Measurements from ENCODE around the gene R3HDM2. TPM values are rescaled to one million over a fixed set of nuclear protein-coding genes. Genes with fewer than 3 reads are reported as not detected.

The R3HDM2 gene
- total RNA-seq = 100 to 1,000 TPM in 4 of 5 experiments, 10 to 100 TPM in 1; 74.9 to 145 (median 120) TPM
- 10 to 100 TPM; 13.7 to 25.8 TPM for polyA plus RNA-seq
- total RNA-seq = 50.7 reads per million, percentile 71 among the genes with 10 or more reads in this experiment

DNA sequence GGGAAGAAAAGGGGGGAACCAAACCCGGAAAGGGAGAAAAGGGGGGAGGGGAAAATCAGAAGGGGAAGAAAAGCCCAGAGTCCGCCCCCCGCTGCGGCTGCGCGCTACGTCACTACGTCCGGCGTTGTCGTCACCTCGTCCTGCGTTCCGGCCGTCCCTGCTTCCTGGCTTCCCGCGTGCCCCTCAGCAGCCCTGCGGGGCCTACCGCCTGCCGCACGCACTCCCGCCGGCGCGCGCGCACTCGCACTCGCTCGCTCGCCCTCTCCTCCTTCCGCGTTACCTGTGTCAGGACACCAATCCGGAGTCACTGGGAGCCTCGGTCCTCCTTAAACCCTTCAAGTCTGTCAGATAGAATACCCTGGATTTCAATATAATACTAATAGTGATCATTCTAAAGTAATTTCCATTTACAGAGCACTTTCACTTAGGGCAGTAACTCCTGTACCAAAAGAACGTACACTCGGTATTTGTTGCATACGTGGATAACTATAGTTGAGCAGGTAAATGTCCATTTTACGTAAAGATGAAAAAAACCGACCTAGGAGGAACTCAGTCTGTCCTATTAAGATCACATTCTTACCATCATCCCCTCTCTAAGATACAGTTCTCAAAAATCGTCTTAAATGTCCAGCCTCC, at the start of gene R3HDM2:
R3HDM2 (minus strand) TSS at position 113 of the 636 bp plus-strand sequence. CDS start 120,615 bp downstream, outside the sequence.
- DNase-seq (peak; percentile 83 to 96 (median 94)), ATAC-seq (peak; percentile 95)
- peaks cover 27 to 53% (median 39%) of the 10 kb centered on the region in 7 donors for H3K4me1 Mint-ChIP-seq
- H3K36me3 Mint-ChIP-seq = peaks cover 0 to 5% (median 0%) of the 10 kb centered on the region in 5 donors
- CTCF ChIA-PET = interaction anchor here (1.5 kb wide), 1 partner anchor 30 kb away, joined by 4 read pairs; no protein-coding TSS in a partner anchor
- Histone ChIP-seq H3K27ac (ENCODE audit: low read depth, low read length) (peak within 1 kb of the TSS; percentile 85), H3K4me1 (ENCODE audit: control insufficient read depth in 2 of 2, insufficient read depth in 2 of 2, low read length in 2 of 2) (peaks cover 8 to 17% of the 10 kb centered on the region in 2 donors), H3K4me3 (ENCODE audit: low read length) (peak within 1 kb of the TSS; percentile 55), H3K27me3 (ENCODE audit: control insufficient read depth in 2 of 2, insufficient read depth in 2 of 2, low read length in 2 of 2) (no peaks in the 10 kb centered on the region), H3K36me3 (ENCODE audit: control insufficient read depth in 2 of 3, insufficient read depth in 3 of 3, low read length in 3 of 3) (no peaks in the 10 kb centered on the region), H3K9me3 (ENCODE audit: control insufficient read depth in 2 of 3, low read length in 3 of 3) (no peaks in the 10 kb centered on the region)
- H3K27me3 Mint-ChIP-seq = no peaks in the 10 kb centered on the region
- H3K4me3 Mint-ChIP-seq = peak within 1 kb of the TSS; percentile 88 to 100 (median 98)
- intact Hi-C loops (cut with micrococcal nuclease) = loop anchor here (1.0 to 5.0 kb wide), 9 partner anchors 28 to 1329 kb away; partner anchors contain the start of genes GLI1 (in 2 of the 2), COQ10A (in 1 of the 2), DDIT3 (in 1 of the 2) and PA2G4 (in 1 of the 2)
- peaks cover 0 to 4% (median 0%) of the 10 kb centered on the region in 11 donors for H3K9me3 Mint-ChIP-seq
- POLR2A ChIA-PET = interaction anchor here (1.0 to 1.2 kb wide), 2 partner anchors 14 to 52 kb away, joined by 3 read pairs; no protein-coding TSS in a partner anchor
- H3K27ac Mint-ChIP-seq = peak within 1 kb of the TSS; percentile 97 to 100 (median 99)

DNA sequence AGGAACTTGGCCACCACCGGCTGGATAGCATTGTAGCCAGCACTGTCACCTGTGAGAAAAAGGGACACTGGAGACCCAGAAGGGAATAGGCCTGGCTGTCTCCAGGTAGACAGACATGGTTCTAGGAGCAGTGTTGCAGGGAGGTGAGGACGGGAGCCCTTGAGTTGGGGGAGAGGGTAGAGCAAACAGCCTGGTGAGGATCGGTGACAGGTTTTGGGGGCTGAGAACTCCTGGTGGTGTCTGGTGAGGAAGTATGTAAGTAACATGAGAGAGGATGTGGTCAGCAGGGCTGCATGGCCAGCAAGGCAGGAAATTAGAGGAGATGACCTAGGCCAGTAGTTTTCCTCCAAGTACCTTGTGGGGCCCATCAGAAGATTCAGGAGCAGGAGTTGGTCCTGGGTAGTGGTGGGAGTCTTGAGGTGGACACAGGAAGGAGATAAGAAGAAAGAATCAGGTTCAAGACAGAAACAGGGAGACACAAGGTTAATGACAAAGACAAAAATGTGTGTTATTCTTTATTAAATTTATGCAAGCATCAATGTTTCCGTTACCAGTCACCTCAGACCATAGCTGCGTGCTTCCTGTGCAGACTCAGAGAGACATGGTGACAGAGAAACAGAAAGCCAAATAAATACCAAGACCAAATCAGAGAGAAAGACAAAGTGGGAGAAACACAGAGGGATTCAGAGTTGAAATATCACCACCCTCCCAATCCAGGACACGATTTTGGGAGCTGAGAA, 48.7 kb upstream of the R3HDM2 start, which contains the start of gene ARHGAP9:
ARHGAP9 (minus strand) TSS at position 491 of the 740 bp plus-strand sequence; CDS start at position 31, 460 bp downstream.
- H3K27ac ChIP-seq (ENCODE audit: low read depth, low read length) = peak within 1 kb of the TSS; percentile 94
- H3K36me3 ChIP-seq (ENCODE audit: control insufficient read depth in 2 of 3, insufficient read depth in 3 of 3, low read length in 3 of 3) = peaks cover 3 to 12% (median 7%) of the 10 kb centered on the region in 3 experiments
- peak within 1 kb of the TSS; percentile 95 for H3K4me3 ChIP-seq (ENCODE audit: low read length)
- ATAC-seq (peak; percentile 72), DNase-seq (peak in 8 of 9 donors; percentile 29 to 90 (median 84))
- H3K27me3 Mint-ChIP-seq = no peaks in the 10 kb centered on the region
- peaks cover 3 to 21% (median 9%) of the 10 kb centered on the region in 5 donors for H3K36me3 Mint-ChIP-seq
- POLR2A ChIA-PET = interaction anchor here (0.6 to 5.9 kb wide), 15 partner anchors 9 to 850 kb away, joined by 3 to 81 read pairs (median 5); partner anchors contain the start of genes BAZ2A, DDIT3, GLI1 and MARS1
- H3K4me3 Mint-ChIP-seq = peak within 1 kb of the TSS; percentile 84 to 100 (median 98)
- CTCF ChIA-PET = interaction anchor here (1.2 to 9.6 kb wide), 3 partner anchors 14 to 213 kb away, joined by 3 to 101 read pairs (median 4); partner anchors contain the start of gene GLI1
- H3K27ac Mint-ChIP-seq = peak within 1 kb of the TSS; percentile 97 to 100 (median 100)
- H3K9me3 ChIP-seq (ENCODE audit: control insufficient read depth in 2 of 3, low read length in 3 of 3) = no peaks in the 10 kb centered on the region
- H3K4me1 ChIP-seq (ENCODE audit: control insufficient read depth in 2 of 2, insufficient read depth in 2 of 2, low read length in 2 of 2) = peaks cover 50 to 54% of the 10 kb centered on the region in 2 donors
- peaks cover 0 to 2% (median 0%) of the 10 kb centered on the region in 11 donors for H3K9me3 Mint-ChIP-seq
- peaks cover 52 to 69% (median 63%) of the 10 kb centered on the region in 7 donors for H3K4me1 Mint-ChIP-seq
- H3K27me3 ChIP-seq (ENCODE audit: control insufficient read depth in 2 of 2, insufficient read depth in 2 of 2, low read length in 2 of 2) = no peaks in the 10 kb centered on the region
- intact Hi-C loops (cut with micrococcal nuclease) = loop anchor here (1.0 to 5.0 kb wide), 6 partner anchors 8 to 392 kb away; partner anchors contain the start of genes NAB2 (in 2 of the 2), OS9 (in 2 of the 2), CDK4 (in 1 of the 2) and DDIT3 (in 1 of the 2)

DNA sequence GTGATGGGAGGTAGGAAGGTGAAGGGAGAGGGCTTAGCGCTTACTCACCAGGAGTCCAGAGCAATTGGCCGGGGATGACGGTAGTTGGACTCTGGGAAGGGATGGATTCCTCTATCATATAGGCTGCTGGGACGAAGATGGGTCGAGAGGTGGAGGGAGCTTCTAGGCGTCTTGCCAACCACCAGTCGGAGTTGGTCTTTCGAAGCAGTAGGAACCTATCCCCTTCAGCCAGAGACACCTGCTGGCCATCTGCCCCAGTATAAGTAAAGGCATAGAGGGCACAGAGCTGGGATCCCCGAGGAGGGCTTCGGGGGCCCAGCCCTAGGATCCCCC, 48.2 kb upstream of the R3HDM2 start:
- ATAC-seq = no peak
- peak overlapping the region; percentile 84 to 100 (median 98) for H3K4me3 Mint-ChIP-seq
- Histone ChIP-seq H3K4me3 (ENCODE audit: low read length) (peak overlapping the region; percentile 95), H3K27ac (ENCODE audit: low read depth, low read length) (peak overlapping the region; percentile 94), H3K27me3 (ENCODE audit: control insufficient read depth in 2 of 2, insufficient read depth in 2 of 2, low read length in 2 of 2) (no peaks in the 10 kb centered on the region), H3K36me3 (ENCODE audit: control insufficient read depth in 2 of 3, insufficient read depth in 3 of 3, low read length in 3 of 3) (peaks cover 8 to 18% (median 12%) of the 10 kb centered on the region in 3 experiments), H3K9me3 (ENCODE audit: control insufficient read depth in 2 of 3, low read length in 3 of 3) (no peaks in the 10 kb centered on the region), H3K4me1 (ENCODE audit: control insufficient read depth in 2 of 2, insufficient read depth in 2 of 2, low read length in 2 of 2) (peaks cover 55 to 60% of the 10 kb centered on the region in 2 donors)
- peaks cover 6 to 26% (median 15%) of the 10 kb centered on the region in 5 donors for H3K36me3 Mint-ChIP-seq
- CTCF ChIA-PET = interaction anchor here (9.6 kb wide), 1 partner anchor 19 kb away, joined by 101 read pairs; the partner anchor contains the start of gene GLI1
- H3K4me1 Mint-ChIP-seq = peaks cover 58 to 74% (median 69%) of the 10 kb centered on the region in 7 donors
- peaks cover 0 to 2% (median 0%) of the 10 kb centered on the region in 11 donors for H3K9me3 Mint-ChIP-seq
- H3K27me3 Mint-ChIP-seq = no peaks in the 10 kb centered on the region
- peak overlapping the region; percentile 97 to 100 (median 100) for H3K27ac Mint-ChIP-seq
- intact Hi-C loops (cut with micrococcal nuclease) = loop anchor here (1.0 to 5.0 kb wide), 6 partner anchors 8 to 392 kb away; partner anchors contain the start of genes NAB2 (in 2 of the 2), OS9 (in 2 of the 2), CDK4 (in 1 of the 2) and DDIT3 (in 1 of the 2)
- peak in 1 of 9 donors; percentile 12 for DNase-seq
- POLR2A ChIA-PET = interaction anchor here (0.8 to 5.9 kb wide), 9 partner anchors 10 to 226 kb away, joined by 3 to 81 read pairs (median 3); partner anchors contain the start of genes DDIT3, GLI1 and MARS1

DNA sequence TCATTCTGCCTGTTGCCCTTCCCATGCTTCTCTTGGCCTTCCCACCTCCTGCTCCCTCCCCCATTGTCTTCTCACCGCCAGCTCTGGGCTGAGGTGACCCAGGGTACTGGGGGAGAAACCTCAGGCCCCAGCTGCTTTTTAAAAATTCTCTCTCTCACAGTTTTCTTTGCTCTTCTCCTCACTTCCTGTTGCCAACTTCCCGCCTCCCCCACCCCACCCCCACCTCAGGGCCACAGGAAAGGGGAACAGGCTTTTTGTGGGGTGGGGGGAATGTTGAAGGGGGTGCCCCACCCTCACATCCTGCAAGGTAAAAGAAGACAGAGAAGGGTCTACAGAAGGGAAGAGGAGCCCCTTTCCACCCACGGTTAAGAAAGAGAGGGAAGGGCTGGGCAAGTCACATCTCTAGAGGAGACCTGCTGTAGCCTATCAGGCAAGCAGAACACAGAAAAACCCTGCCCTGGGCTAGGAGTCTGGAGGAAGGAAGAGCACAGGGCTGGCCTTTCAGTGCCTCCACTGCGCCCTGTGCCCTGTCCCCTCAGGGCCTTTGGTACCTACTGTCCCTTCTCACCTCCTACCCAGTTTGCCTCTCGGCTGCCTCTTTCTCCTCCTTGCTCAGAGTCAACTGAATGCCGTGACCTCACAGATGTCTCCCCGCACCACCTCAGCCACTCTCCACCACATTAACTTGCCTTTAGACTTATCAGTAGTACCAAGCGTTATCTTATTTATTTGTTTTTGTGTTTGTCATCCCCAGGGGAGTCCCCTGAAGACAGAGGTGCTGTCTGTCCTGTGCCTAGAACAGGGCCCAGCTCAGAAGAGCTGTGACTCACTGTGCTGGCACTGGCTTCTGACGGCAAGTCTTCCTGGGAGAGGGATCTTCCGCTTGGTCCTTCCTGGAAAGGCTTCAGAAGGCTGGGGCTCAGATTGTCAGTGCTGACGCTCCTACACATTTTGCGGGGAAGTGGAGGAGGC, 47.2 kb upstream of the R3HDM2 start:
- H3K4me3 ChIP-seq (ENCODE audit: low read length) = peak overlapping the region; percentile 95
- POLR2A ChIA-PET = interaction anchor here (0.5 to 5.9 kb wide), 17 partner anchors 9 to 1548 kb away, joined by 3 to 81 read pairs (median 4); partner anchors contain the start of genes DCTN2, DDIT3, GLI1 and MARS1
- Mint-ChIP-seq H3K36me3 (peaks cover 6 to 32% (median 20%) of the 10 kb centered on the region in 5 donors), H3K4me3 (peak overlapping the region; percentile 84 to 100 (median 98)), H3K27me3 (no peaks in the 10 kb centered on the region), H3K27ac (peak overlapping the region; percentile 97 to 100 (median 100)), H3K4me1 (peaks cover 61 to 78% (median 71%) of the 10 kb centered on the region in 7 donors), H3K9me3 (peaks cover 0 to 2% (median 0%) of the 10 kb centered on the region in 11 donors)
- peaks cover 56 to 66% of the 10 kb centered on the region in 2 donors for H3K4me1 ChIP-seq (ENCODE audit: control insufficient read depth in 2 of 2, insufficient read depth in 2 of 2, low read length in 2 of 2)
- peaks cover 14 to 26% (median 20%) of the 10 kb centered on the region in 3 experiments for H3K36me3 ChIP-seq (ENCODE audit: control insufficient read depth in 2 of 3, insufficient read depth in 3 of 3, low read length in 3 of 3)
- H3K27ac ChIP-seq (ENCODE audit: low read depth, low read length) = peak overlapping the region; percentile 94
- DNase-seq (peak in 8 of 9 donors; percentile 49 to 76 (median 69)), ATAC-seq (peak; percentile 62)
- CTCF ChIA-PET = interaction anchor here (0.9 to 9.6 kb wide), 11 partner anchors 8 to 234 kb away, joined by 3 to 101 read pairs (median 4); partner anchors contain the start of genes GLI1 and INHBE
- intact Hi-C loops (cut with micrococcal nuclease) = loop anchor here (1.0 to 5.0 kb wide), 11 partner anchors 9 to 391 kb away; partner anchors contain the start of genes NAB2 (in 2 of the 2), OS9 (in 2 of the 2), CDK4 (in 1 of the 2) and DCTN2 (in 1 of the 2)
- no peaks in the 10 kb centered on the region for H3K27me3 ChIP-seq (ENCODE audit: control insufficient read depth in 2 of 2, insufficient read depth in 2 of 2, low read length in 2 of 2)
- no peaks in the 10 kb centered on the region for H3K9me3 ChIP-seq (ENCODE audit: control insufficient read depth in 2 of 3, low read length in 3 of 3)

Data from naive thymus-derived CD4-positive, alpha-beta T cell (primary cell).